GM18507 (cell line): ENCODE measurements around the gene PLA2G4B.

ENCODE experiments used
- DNase-seq: peaks from one replicate; pipeline ENCODE4 v3.0.0; 2011; ENCODE audit warnings: low read depth; ENCODE audit not compliant: insufficient read length; ENCODE audit errors: extremely low spot score
- FAIRE-seq: peaks from 2 replicates; lab custom pipeline; 2011; peaks lifted over from hg19 to GRCh38; lab: Jason Lieb, UNC

The PLA2G4B gene

GRCh38 chr15:41881550-41881919 lies 42.9 kb downstream of the PLA2G4B start:
- no peak for FAIRE-seq
- DNase-seq = no peak

- no peak for DNase-seq
- no peak for FAIRE-seq
Measured at GRCh38 chr15:41881920-41882688, 43.5 kb downstream of the PLA2G4B start.

GRCh38 chr15:41882689-41883483 lies 44.2 kb downstream of the PLA2G4B start:
- no peak for FAIRE-seq
- no peak for DNase-seq

- DNase-seq = no peak
- no peak for FAIRE-seq
Measured at GRCh38 chr15:41883484-41883825, 44.8 kb downstream of the PLA2G4B start.

- DNase-seq = no peak
- FAIRE-seq = no peak
Measured at GRCh38 chr15:41884458-41884857, 45.8 kb downstream of the PLA2G4B start.

- DNase-seq (no peak), FAIRE-seq (no peak)
Measured at GRCh38 chr15:41885321-41885720, 46.7 kb downstream of the PLA2G4B start.

- no peak for FAIRE-seq
- no peak for DNase-seq
Measured at GRCh38 chr15:41885841-41886240, 47.2 kb downstream of the PLA2G4B start.

- FAIRE-seq (no peak), DNase-seq (no peak)
Measured at GRCh38 chr15:41886741-41887140, 48.1 kb downstream of the PLA2G4B start.

GRCh38 chr15:41887161-41887560 lies 48.5 kb downstream of the PLA2G4B start:
- FAIRE-seq = no peak

GRCh38 chr15:41887893-41888292 lies 49.2 kb downstream of the PLA2G4B start:
- DNase-seq (no peak), FAIRE-seq (no peak)

More at GRCh38 chr15:41887161-41887560, 48.5 kb downstream of the PLA2G4B start:
- DNase-seq = no peak

- DNase-seq (no peak), FAIRE-seq (no peak)
Measured at GRCh38 chr15:41888662-41889253, 50.1 kb downstream of the PLA2G4B start.

GRCh38 chr15:41890050-41890690 lies 51.5 kb downstream of the PLA2G4B start:
- FAIRE-seq (no peak), DNase-seq (no peak)

- DNase-seq (no peak), FAIRE-seq (no peak)
Measured at GRCh38 chr15:41891226-41891625, 52.6 kb downstream of the PLA2G4B start.

GRCh38 chr15:41891946-41892345 lies 53.3 kb downstream of the PLA2G4B start:
- DNase-seq (no peak), FAIRE-seq (no peak)

GRCh38 chr15:41892621-41893421 lies 54.2 kb downstream of the PLA2G4B start:
- no peak for FAIRE-seq

GRCh38 chr15:41893422-41894250 lies 55.0 kb downstream of the PLA2G4B start, which contains the start of gene SPTBN5:
Gene SPTBN5 (minus strand): TSS chr15:41894053. CDS start chr15:41893497, 556 bp downstream.
- FAIRE-seq = no peak
- DNase-seq = no peak

More at GRCh38 chr15:41892621-41893421, 54.2 kb downstream of the PLA2G4B start:
- DNase-seq = no peak

GRCh38 chr15:41894251-41894790 lies 55.7 kb downstream of the PLA2G4B start:
- FAIRE-seq = no peak
- no peak for DNase-seq
